Endothelial cell of umbilical vein (primary cell): ENCODE data around the gene FGF10. TPM values are rescaled to one million over a fixed set of nuclear protein-coding genes. Genes with fewer than 3 reads are reported as not detected.

ENCODE experiments used
- BruUV-seq: library from RNA; stranded (reverse); fragments of 400-500 nt; replicated peaks from 2 replicates; lab custom pipeline; 2021; lab: Mats Ljungman, UMichigan
- CTCF ChIA-PET: fragments of 300-600, 350-600 bp; sonication (Branson Sonifier 250); formaldehyde crosslinking; loops from one replicate; lab custom pipeline; 2021; ENCODE audit warnings: antibody characterized with exemption, inconsistent platforms; lab: Charles Lee
- POLR2A ChIA-PET: fragments of 300-600, 350-600 bp; sonication (Branson Sonifier 250); formaldehyde crosslinking; loops from one replicate; lab custom pipeline; 2021; ENCODE audit warnings: antibody characterized with exemption, inconsistent platforms; lab: Charles Lee
- DNase-seq: peaks from one replicate; pipeline ENCODE4 v3.0.0-alpha.2; 2011; ENCODE audit warnings: low read depth, low spot score
- FAIRE-seq: peaks from 2 replicates; lab custom pipeline; 2011; peaks lifted over from hg19 to GRCh38; lab: Jason Lieb, UNC
- H2AFZ ChIP-seq: 2 replicates; pipeline ENCODE4 v1.6.0; 2012; ENCODE audit warnings: low read depth, low read length, control low read depth, inconsistent platforms
- H3K27ac ChIP-seq: 2 replicates; pipeline ENCODE4 v1.5.1; 2011; ENCODE audit warnings: low read depth, mild to moderate bottlenecking, control low read depth, low read length, moderate library complexity; ENCODE audit not compliant: insufficient read depth
- H3K27me3 ChIP-seq, 2 experiments: 2 replicates each; pipeline versions ENCODE4 v1.6.0 to v1.6.1; 2011; ENCODE audit warnings: low read length in 2 of 2, mixed read lengths in 1 of 2; ENCODE audit not compliant: control insufficient read depth in 2 of 2, insufficient read depth in 2 of 2
- H3K36me3 ChIP-seq, 2 experiments: 2 replicates in 1 of 2; 3 replicates in 1 of 2; pipeline ENCODE4 v1.5.1; 2011; ENCODE audit warnings: low read length in 2 of 2, mild to moderate bottlenecking in 1 of 2, moderate library complexity in 1 of 2; ENCODE audit not compliant: control insufficient read depth in 2 of 2, insufficient read depth in 2 of 2; ENCODE audit errors: extremely low read depth in 1 of 2
- H3K4me1 ChIP-seq: 3 replicates; pipeline ENCODE4 v1.5.1; 2011; ENCODE audit warnings: mild to moderate bottlenecking, low read length; ENCODE audit not compliant: control insufficient read depth, insufficient read depth; ENCODE audit errors: extremely low read depth
- H3K4me2 ChIP-seq: 2 replicates; pipeline ENCODE4 v1.6.1; 2011; ENCODE audit warnings: low read length, control low read depth, mixed read lengths; ENCODE audit not compliant: insufficient read depth
- H3K4me3 ChIP-seq, 3 experiments: fragments of 200-600 bp in 1 of 3; sonication (generic), shearing (Covaris generic) in 1 of 3; replicated peaks in 1 of 3; 2 replicates each; pipeline ENCODE4 v1.5.1; 2011 to 2016; ENCODE audit warnings: control low read depth in 3 of 3, low read length in 3 of 3, mild to moderate bottlenecking in 2 of 3, inconsistent platforms in 1 of 3, low read depth in 1 of 3, moderate library complexity in 1 of 3; ENCODE audit not compliant: insufficient read depth in 1 of 3
- H3K79me2 ChIP-seq: 2 replicates; pipeline ENCODE4 v1.6.0; 2012; ENCODE audit warnings: low read length, inconsistent platforms; ENCODE audit not compliant: control insufficient read depth, insufficient read depth
- H3K9ac ChIP-seq: replicated peaks from 2 replicates; pipeline ENCODE3; 2011; ENCODE audit warnings: low read length, control low read depth; ENCODE audit not compliant: insufficient read depth; ENCODE audit errors: extremely low read depth
- H3K9me1 ChIP-seq: replicated peaks from 3 replicates; pipeline ENCODE4 v1.6.0; 2011; ENCODE audit warnings: mild to moderate bottlenecking, low read length; ENCODE audit not compliant: control insufficient read depth, insufficient read depth; ENCODE audit errors: extremely low read depth
- H3K9me3 ChIP-seq: replicated peaks from 2 replicates; pipeline ENCODE4 v1.5.1; 2012; ENCODE audit warnings: low read length, inconsistent platforms; ENCODE audit not compliant: control insufficient read depth, insufficient read depth
- H4K20me1 ChIP-seq: replicated peaks from 2 replicates; pipeline ENCODE3; 2011; ENCODE audit warnings: mild to moderate bottlenecking, low read length; ENCODE audit not compliant: control insufficient read depth, insufficient read depth; ENCODE audit errors: extremely low read depth
- EZH2 ChIP-seq: IDR thresholded peaks from 2 replicates; pipeline ENCODE4 v1.6.1; 2012; ENCODE audit warnings: borderline replicate concordance, low read depth, mild to moderate bottlenecking, moderate library complexity, low read length, inconsistent platforms; ENCODE audit not compliant: severe bottlenecking
- FOS ChIP-seq: IDR thresholded peaks from 2 replicates; pipeline ENCODE4 v1.6.1; 2011; ENCODE audit warnings: mild to moderate bottlenecking, low read length, moderate library complexity, borderline replicate concordance; ENCODE audit not compliant: insufficient read depth
- GATA2 ChIP-seq: IDR thresholded peaks from 2 replicates; pipeline ENCODE4 v1.7.0; 2011; ENCODE audit warnings: low read depth, mild to moderate bottlenecking, moderate library complexity, mixed read lengths, low read length; ENCODE audit not compliant: insufficient read length, insufficient read depth
- JUN ChIP-seq: IDR thresholded peaks from 2 replicates; pipeline ENCODE4 v1.6.1; 2011; ENCODE audit warnings: borderline replicate concordance, low read depth; ENCODE audit not compliant: insufficient read length, insufficient read depth
- MYC ChIP-seq: IDR thresholded peaks from one replicate; pipeline ENCODE4 v1.6.1; 2011; ENCODE audit warnings: mild to moderate bottlenecking, low read depth, low read length
- POLR2A ChIP-seq: IDR thresholded peaks from 2 replicates; pipeline ENCODE4 v1.6.1; 2012; ENCODE audit warnings: low read depth, mild to moderate bottlenecking, control low read depth, low read length
- POLR2AphosphoS5 ChIP-seq: IDR thresholded peaks from 2 replicates; pipeline ENCODE4 v1.6.1; 2012; ENCODE audit warnings: low read depth, mild to moderate bottlenecking, control low read depth, low read length, moderate library complexity; ENCODE audit not compliant: insufficient read depth
- dilution Hi-C: fragments of 300-500 bp; cut with MboI; formaldehyde crosslinking; loops from one replicate; pipeline ENCODE4 v1.15.0; 2019; ENCODE audit warnings: low sequenced_read_pairs; ENCODE audit not compliant: extremely low pct_ligation_motif_present
- intact Hi-C: fragments of 100-400 bp; cut with micrococcal nuclease; formaldehyde crosslinking; loops from one replicate; pipeline ENCODE4 v1.10.0; 2022
- polyA plus RNA-seq, 4 experiments: library from polyadenylated mRNA; depleted of rRNA in 3 of 4; stranded (reverse) in 3 of 4; unstranded in 1 of 4; fragments of >200 nt; gene quantifications; 2 replicates each; pipeline versions ENCODE4 v1.2.1 to v1.2.3, GENCODE V29; 2011 to 2012; ENCODE audit warnings: missing spikeins in 1 of 4
- total RNA-seq: library from RNA; stranded (reverse); gene quantifications from 2 replicates; pipeline ENCODE4 v1.2.3, GENCODE V29; 2021
- TF ChIP-seq, protein P1 (sequence below): IDR thresholded peaks from 2 replicates; pipeline ENCODE4 v1.6.1; 2011; ENCODE audit not compliant: insufficient read depth, insufficient read length
- TF ChIP-seq, protein P2 (sequence below), 2 donors: IDR thresholded peaks; 1 replicate in 1 of 2; 2 replicates in 1 of 2; pipeline ENCODE4 v1.5.1; 2011; ENCODE audit warnings: low read length in 2 of 2, mild to moderate bottlenecking in 2 of 2, moderate library complexity in 2 of 2, control low read depth in 1 of 2, inconsistent platforms in 1 of 2, low read depth in 1 of 2; ENCODE audit not compliant: insufficient read depth in 1 of 2; ENCODE audit errors: extremely low read depth in 1 of 2

The FGF10 gene
- total and polyA plus RNA-seq, 2 donors (not counting 3 experiments of a cell fraction or from before 2014, with no cell fraction given) = not detected

DNA sequence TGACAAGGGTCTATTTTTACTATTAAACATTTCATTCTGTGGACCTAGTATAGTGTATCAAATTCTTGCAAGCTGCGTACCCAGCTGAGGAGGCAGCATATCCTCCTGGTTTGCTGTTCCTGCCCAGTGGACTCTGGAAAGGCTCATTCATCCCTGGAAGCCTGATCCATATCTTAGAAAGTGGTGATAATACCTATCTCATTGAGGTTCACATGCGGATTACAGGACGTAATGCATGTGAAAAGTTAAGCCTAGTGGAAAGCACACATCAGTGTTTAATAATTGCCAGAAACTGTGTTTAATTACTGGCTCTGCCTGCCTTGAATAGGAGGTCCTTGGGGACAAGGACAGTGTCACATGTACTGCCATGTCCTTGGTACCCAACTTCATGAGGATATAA lies 132.0 kb downstream of the FGF10 start:
- no peak overlapping the region for H3K4me3 ChIP-seq
- H3K4me1 ChIP-seq = no peaks in the 10 kb centered on the region
- no peaks in the 10 kb centered on the region for H3K36me3 ChIP-seq
- H3K27me3 ChIP-seq = no peaks in the 10 kb centered on the region
- no peak overlapping the region for H3K9ac ChIP-seq
- H3K79me2 ChIP-seq = no peaks in the 10 kb centered on the region
- no peaks in the 10 kb centered on the region for H3K9me1 ChIP-seq
- BruUV-seq = no TSS peak
- no peaks in the 10 kb centered on the region for H3K9me3 ChIP-seq
- dilution Hi-C loops (no loop called here), intact Hi-C loops (no loop called here)
- TF ChIP-seq GATA2 = no peak
- no peak for TF ChIP-seq FOS
- TF ChIP-seq, protein P1, sequence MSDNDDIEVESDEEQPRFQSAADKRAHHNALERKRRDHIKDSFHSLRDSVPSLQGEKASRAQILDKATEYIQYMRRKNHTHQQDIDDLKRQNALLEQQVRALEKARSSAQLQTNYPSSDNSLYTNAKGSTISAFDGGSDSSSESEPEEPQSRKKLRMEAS = no peak
- no peak for TF ChIP-seq EZH2
- TF ChIP-seq, protein P2, sequence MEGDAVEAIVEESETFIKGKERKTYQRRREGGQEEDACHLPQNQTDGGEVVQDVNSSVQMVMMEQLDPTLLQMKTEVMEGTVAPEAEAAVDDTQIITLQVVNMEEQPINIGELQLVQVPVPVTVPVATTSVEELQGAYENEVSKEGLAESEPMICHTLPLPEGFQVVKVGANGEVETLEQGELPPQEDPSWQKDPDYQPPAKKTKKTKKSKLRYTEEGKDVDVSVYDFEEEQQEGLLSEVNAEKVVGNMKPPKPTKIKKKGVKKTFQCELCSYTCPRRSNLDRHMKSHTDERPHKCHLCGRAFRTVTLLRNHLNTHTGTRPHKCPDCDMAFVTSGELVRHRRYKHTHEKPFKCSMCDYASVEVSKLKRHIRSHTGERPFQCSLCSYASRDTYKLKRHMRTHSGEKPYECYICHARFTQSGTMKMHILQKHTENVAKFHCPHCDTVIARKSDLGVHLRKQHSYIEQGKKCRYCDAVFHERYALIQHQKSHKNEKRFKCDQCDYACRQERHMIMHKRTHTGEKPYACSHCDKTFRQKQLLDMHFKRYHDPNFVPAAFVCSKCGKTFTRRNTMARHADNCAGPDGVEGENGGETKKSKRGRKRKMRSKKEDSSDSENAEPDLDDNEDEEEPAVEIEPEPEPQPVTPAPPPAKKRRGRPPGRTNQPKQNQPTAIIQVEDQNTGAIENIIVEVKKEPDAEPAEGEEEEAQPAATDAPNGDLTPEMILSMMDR (IDR thresholded peaks at IDR 0.05; ENCODE audit: extremely low read depth in 1 of 2, insufficient read depth in 1 of 2, low read depth in 1 of 2, low read length in 2 of 2) = no peak
- TF ChIP-seq POLR2AphosphoS5 = no peak
- TF ChIP-seq JUN = no peak
- TF ChIP-seq MYC = no peak
- no peak for TF ChIP-seq POLR2A
- H3K27ac ChIP-seq = no peak overlapping the region
- ChIA-PET CTCF (no interaction called here), POLR2A (no interaction called here)
- FAIRE-seq = no peak
- H2AFZ ChIP-seq = no peak overlapping the region
- no peaks in the 10 kb centered on the region for H4K20me1 ChIP-seq
- DNase-seq = no peak
- H3K4me2 ChIP-seq = no peak overlapping the region
